Heart left ventricle (tissue), 13 donors: ENCODE results near the gene ZNF275.

ENCODE experiments used
- CTCF ChIP-seq, 12 donors: fragments of 200-600 bp; sonication (generic) in 4 of 12; IDR thresholded peaks; one replicate each; pipeline versions ENCODE4 v1.5.0 to v1.8.0; 2018 to 2022; ENCODE audit warnings: antibody characterized with exemption in 12 of 12, mild to moderate bottlenecking in 5 of 12
- POLR2A ChIP-seq, 2 donors: fragments of 450-650 bp; IDR thresholded peaks; one replicate each; pipeline ENCODE4 v1.6.1; 2017; ENCODE audit warnings: antibody characterized with exemption in 2 of 2, mild to moderate bottlenecking in 2 of 2, moderate library complexity in 2 of 2
- donor health status: ischemic (EF 13 %, LVEDD 7.1; RV severe dilation, severe dysfunction).
- donor health status: DM: no; HTN: yes; CAD: no.
- donor health status: DM: no; HTN: no; CAD: no.
- donor health status: ischemic (EF 25% LVEDD 6.9; RV normal size, moderate dysfunction).
- donor health status: ischemic (EF 25% LVEDD 5.7; RV mildly dilated, moderate dysfunction).
- donor health status: ischemic (EF 35%, LVEDD 5.7; RV mildly dilated, moderate dysfunction).
- donor health status: nonischemic (EF 11% LVEDD 7.7; RV severe dilation, severe dysfunction).
- donor health status: DM: yes; HTN: yes; CAD: no.
- donor health status: PGD.
- donor health status: ischemic (EF 29% LVEDD 5.4; RV normal size, mild dysfunction).
- donor health status: nonischemic (EF 23%, LVEDD 6.1; RV moderate dilation, normal function).

DNA sequence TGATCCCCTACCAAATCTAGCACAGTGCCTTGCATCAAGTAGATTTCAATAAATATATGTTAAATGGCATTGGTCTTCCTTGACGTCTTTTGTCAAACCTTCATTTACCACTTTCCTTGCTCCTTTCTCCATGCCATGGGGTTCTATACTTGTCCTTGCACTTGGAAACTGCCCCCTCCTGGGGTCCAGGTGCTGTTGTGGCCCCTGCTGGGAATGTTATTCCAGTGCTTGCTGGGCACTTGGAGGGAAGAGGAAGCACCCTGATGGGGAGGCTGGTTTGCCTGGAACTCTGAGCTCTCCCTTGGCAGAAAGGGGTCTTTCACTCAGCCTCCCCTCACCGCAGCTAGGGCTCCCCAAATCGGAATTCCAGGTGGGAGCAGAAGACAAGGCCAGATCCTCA lies 18.9 kb downstream of the ZNF275 start:
- TF ChIP-seq CTCF (IDR thresholded peaks at IDR 0.05) (no peak), POLR2A (IDR thresholded peaks at IDR 0.05) (no peak)
